HEK293 (cell line): ENCODE measurements around the gene INTS7.
A peak's percentile ranks its signal among the peaks of the same experiment; 100 is the strongest.

Experiments
- KLF10 ChIP-seq: fragments of 450-650 bp; IDR thresholded peaks from 2 replicates; pipeline ENCODE4 v1.5.1; 2018; ENCODE audit warnings: missing biosample characterization, mild to moderate bottlenecking, missing genetic modification characterization
- MZF1 ChIP-seq: fragments of 450-650 bp; formaldehyde crosslinking; IDR thresholded peaks from 2 replicates; pipeline ENCODE4 v1.5.1; 2017; ENCODE audit warnings: missing biosample characterization, missing genetic modification characterization, borderline replicate concordance
- OSR2 ChIP-seq: fragments of 450-650 bp; formaldehyde crosslinking; IDR thresholded peaks from 2 replicates; pipeline ENCODE4 v1.5.1; 2016; ENCODE audit warnings: missing biosample characterization, missing genetic modification characterization
- PRDM2 ChIP-seq: fragments of 450-650 bp; formaldehyde crosslinking; IDR thresholded peaks from 2 replicates; pipeline ENCODE4 v1.5.1; 2016; ENCODE audit warnings: missing biosample characterization, missing genetic modification characterization, borderline replicate concordance
- REST ChIP-seq: fragments of 450-650 bp; formaldehyde crosslinking; IDR thresholded peaks from 2 replicates; pipeline ENCODE4 v1.5.1; 2016; ENCODE audit warnings: missing biosample characterization, missing genetic modification characterization
- TRIM28 ChIP-seq: IDR thresholded peaks from 2 replicates; pipeline ENCODE4 v1.6.1; 2011; ENCODE audit warnings: low read length, control low read depth, borderline replicate concordance
- WT1 ChIP-seq: fragments of 450-650 bp; formaldehyde crosslinking; IDR thresholded peaks from 2 replicates; pipeline ENCODE4 v1.5.1; 2016; ENCODE audit warnings: missing biosample characterization, missing genetic modification characterization
- ZBTB1 ChIP-seq: fragments of 450-650 bp; formaldehyde crosslinking; IDR thresholded peaks from 2 replicates; pipeline ENCODE4 v1.5.1; 2016; ENCODE audit warnings: missing biosample characterization, missing genetic modification characterization
- ZBTB8A ChIP-seq: fragments of 450-650 bp; formaldehyde crosslinking; IDR thresholded peaks from 2 replicates; pipeline ENCODE4 v1.5.1; 2016; ENCODE audit warnings: missing biosample characterization, missing genetic modification characterization
- ZFHX2 ChIP-seq: fragments of 450-650 bp; formaldehyde crosslinking; conservative IDR thresholded peaks from 2 replicates; pipeline ENCODE4 v1.5.1; 2016; ENCODE audit warnings: missing biosample characterization, missing genetic modification characterization
- ZNF112 ChIP-seq: fragments of 450-650 bp; formaldehyde crosslinking; IDR thresholded peaks from 2 replicates; pipeline ENCODE4 v1.5.0; 2017; ENCODE audit warnings: missing biosample characterization, missing genetic modification characterization
- ZNF175 ChIP-seq: fragments of 450-650 bp; formaldehyde crosslinking; IDR thresholded peaks from 2 replicates; pipeline ENCODE4 v1.5.1; 2016; ENCODE audit warnings: missing biosample characterization, missing genetic modification characterization
- ZNF18 ChIP-seq: fragments of 450-650 bp; formaldehyde crosslinking; IDR thresholded peaks from 2 replicates; pipeline ENCODE4 v1.5.1; 2016; ENCODE audit warnings: missing biosample characterization, missing genetic modification characterization
- ZNF280D ChIP-seq: fragments of 450-650 bp; formaldehyde crosslinking; IDR thresholded peaks from 2 replicates; pipeline ENCODE4 v1.5.1; 2016; ENCODE audit warnings: missing biosample characterization, missing genetic modification characterization
- ZNF292 ChIP-seq: fragments of 450-650 bp; formaldehyde crosslinking; IDR thresholded peaks from 2 replicates; pipeline ENCODE4 v1.5.1; 2016; ENCODE audit warnings: low read depth, missing biosample characterization, missing genetic modification characterization, borderline replicate concordance
- ZNF302 ChIP-seq: fragments of 450-650 bp; formaldehyde crosslinking; IDR thresholded peaks from 2 replicates; pipeline ENCODE4 v1.5.1; 2016; ENCODE audit warnings: missing biosample characterization, missing genetic modification characterization, low read depth
- ZNF350 ChIP-seq: fragments of 450-650 bp; formaldehyde crosslinking; IDR thresholded peaks from 2 replicates; pipeline ENCODE4 v1.5.0; 2017; ENCODE audit warnings: missing biosample characterization, mild to moderate bottlenecking, missing genetic modification characterization
- ZNF398 ChIP-seq: fragments of 450-650 bp; formaldehyde crosslinking; IDR thresholded peaks from 2 replicates; pipeline ENCODE4 v1.5.1; 2017; ENCODE audit warnings: missing biosample characterization, missing genetic modification characterization
- ZNF423 ChIP-seq: fragments of 450-650 bp; formaldehyde crosslinking; IDR thresholded peaks from 2 replicates; pipeline ENCODE4 v1.5.1; 2016; ENCODE audit warnings: missing biosample characterization, missing genetic modification characterization
- ZNF548 ChIP-seq: fragments of 450-650 bp; formaldehyde crosslinking; IDR thresholded peaks from 2 replicates; pipeline ENCODE4 v1.5.1; 2016; ENCODE audit warnings: missing biosample characterization, missing genetic modification characterization
- ZNF701 ChIP-seq: fragments of 450-650 bp; formaldehyde crosslinking; IDR thresholded peaks from 2 replicates; pipeline ENCODE4 v1.5.1; 2016; ENCODE audit warnings: missing biosample characterization, missing genetic modification characterization
- ZNF704 ChIP-seq: fragments of 450-650 bp; formaldehyde crosslinking; IDR thresholded peaks from 2 replicates; pipeline ENCODE4 v1.5.1; 2016; ENCODE audit warnings: missing biosample characterization, missing genetic modification characterization
- ZXDB ChIP-seq: fragments of 450-650 bp; formaldehyde crosslinking; IDR thresholded peaks from 2 replicates; pipeline ENCODE4 v1.5.1; 2016; ENCODE audit warnings: missing biosample characterization, missing genetic modification characterization

INTS7 gene

GRCh38 chr1:212030936-212031528 is 4.3 kb downstream of the INTS7 start (continued):
- no peak for TF ChIP-seq ZNF350
- TF ChIP-seq ZNF423 (tag by site-specific recombination), result no peak
- no peak for TF ChIP-seq ZNF18 (tag by site-specific recombination)
- peak; percentile 13; the same call in 1 of the 2 replicates for TF ChIP-seq KLF10 (tag by site-specific recombination)
- TF ChIP-seq ZNF701 (tag by site-specific recombination), result 0 out of 2 replicates have a peak, but pooled peaks have one; percentile 41
- no peak for TF ChIP-seq ZBTB8A (tag by site-specific recombination)
- no peak for TF ChIP-seq TRIM28
- TF ChIP-seq ZBTB1 (tag by site-specific recombination), result no peak
- TF ChIP-seq ZFHX2, result no peak
- no peak; the same call in 1 of the 2 replicates for TF ChIP-seq REST (tag by site-specific recombination)
- 0 out of 2 replicates have a peak, but pooled peaks have one; percentile 7 for TF ChIP-seq OSR2
- no peak for TF ChIP-seq ZNF302
- no peak for TF ChIP-seq ZNF175 (tag by site-specific recombination)
- no peak for TF ChIP-seq ZNF398 (tag by site-specific recombination)
- peak; percentile 73 for TF ChIP-seq WT1 (tag by site-specific recombination)
- TF ChIP-seq ZNF292, result no peak
- no peak for TF ChIP-seq PRDM2
- TF ChIP-seq ZXDB (tag by site-specific recombination), result peak; percentile 40; the same call in 1 of the 2 replicates
- TF ChIP-seq ZNF112 (tag by site-specific recombination), result no peak
- TF ChIP-seq MZF1 (tag by site-specific recombination), result no peak
- TF ChIP-seq ZNF280D (tag by site-specific recombination), result no peak
- TF ChIP-seq ZNF548 (tag by site-specific recombination), result no peak
- no peak for TF ChIP-seq ZNF704 (tag by site-specific recombination)
